Measurements from ENCODE around the gene IKBKE.

IKBKE gene

DNA sequence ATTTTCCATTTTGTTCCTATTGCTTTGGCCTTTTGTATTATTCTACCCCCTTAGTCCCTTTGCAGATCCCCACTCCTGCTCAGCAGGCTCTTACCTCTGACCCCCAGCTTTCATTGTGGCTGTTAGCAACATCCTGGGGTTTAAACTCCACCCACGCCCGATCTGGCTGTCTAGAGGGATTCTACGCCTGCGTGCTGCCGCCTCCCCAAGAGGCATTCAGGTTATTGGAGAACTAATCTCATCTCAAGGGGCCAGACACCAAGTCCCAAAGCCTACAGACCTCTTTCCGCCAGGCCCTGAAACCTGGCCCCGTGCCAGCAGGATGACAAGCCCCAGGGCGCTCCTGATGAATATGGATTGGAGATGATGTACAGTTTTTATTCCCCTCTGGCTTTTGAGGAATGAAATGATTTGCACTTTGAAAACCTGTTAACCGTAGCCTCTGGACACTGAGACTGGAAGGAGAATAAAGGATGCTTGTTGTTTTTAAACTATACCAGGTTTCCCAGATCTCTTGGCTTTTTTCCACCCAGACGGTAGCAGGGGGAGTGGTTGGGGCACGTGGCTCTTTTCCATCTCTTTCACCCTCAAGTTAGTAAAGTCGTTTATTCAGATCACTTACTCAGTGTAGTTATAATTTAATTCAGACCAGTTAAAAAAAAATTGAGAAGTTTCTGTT lies 14.5 kb upstream of the IKBKE start:
- DNase-seq: peak; percentile 38

DNA sequence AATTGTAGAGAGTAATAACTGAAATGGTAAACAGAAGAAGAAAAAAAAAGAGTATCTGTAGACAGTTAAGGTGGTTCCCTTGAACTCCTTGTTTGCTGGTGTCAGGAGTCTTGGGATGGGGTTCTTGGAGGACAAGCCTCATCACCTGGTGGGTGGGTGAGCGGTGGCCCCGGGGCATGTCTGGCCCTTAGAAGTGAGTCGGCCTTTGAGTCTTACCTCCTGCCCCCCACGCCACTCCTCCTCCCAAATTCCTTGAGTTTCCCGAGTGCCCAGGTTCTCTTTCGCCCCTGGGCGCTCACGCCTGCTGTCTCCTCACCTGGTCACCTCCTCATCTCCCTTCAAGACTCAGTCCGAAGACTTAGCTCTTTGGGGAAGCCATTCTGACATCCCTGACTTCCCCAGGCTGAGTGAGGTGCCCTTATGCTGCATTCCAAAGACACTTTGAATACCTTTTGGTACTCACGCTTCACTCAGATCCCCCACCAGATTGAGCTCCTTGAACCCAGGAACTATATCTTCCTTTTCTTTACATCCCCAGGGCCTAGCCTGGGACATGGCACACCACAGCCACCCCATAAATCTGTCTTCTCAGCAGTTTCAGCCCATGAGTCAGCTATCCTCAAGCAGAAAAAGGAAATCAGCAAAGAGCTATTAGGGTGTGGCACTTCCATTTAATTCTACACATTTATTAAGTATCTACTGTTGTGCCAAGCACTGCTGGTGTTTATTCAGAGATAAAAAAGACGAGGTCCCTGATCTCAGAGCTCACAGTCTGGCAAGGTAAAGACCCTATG lies 13.5 kb upstream of the IKBKE start:
- peak; percentile 70 for DNase-seq

DNA sequence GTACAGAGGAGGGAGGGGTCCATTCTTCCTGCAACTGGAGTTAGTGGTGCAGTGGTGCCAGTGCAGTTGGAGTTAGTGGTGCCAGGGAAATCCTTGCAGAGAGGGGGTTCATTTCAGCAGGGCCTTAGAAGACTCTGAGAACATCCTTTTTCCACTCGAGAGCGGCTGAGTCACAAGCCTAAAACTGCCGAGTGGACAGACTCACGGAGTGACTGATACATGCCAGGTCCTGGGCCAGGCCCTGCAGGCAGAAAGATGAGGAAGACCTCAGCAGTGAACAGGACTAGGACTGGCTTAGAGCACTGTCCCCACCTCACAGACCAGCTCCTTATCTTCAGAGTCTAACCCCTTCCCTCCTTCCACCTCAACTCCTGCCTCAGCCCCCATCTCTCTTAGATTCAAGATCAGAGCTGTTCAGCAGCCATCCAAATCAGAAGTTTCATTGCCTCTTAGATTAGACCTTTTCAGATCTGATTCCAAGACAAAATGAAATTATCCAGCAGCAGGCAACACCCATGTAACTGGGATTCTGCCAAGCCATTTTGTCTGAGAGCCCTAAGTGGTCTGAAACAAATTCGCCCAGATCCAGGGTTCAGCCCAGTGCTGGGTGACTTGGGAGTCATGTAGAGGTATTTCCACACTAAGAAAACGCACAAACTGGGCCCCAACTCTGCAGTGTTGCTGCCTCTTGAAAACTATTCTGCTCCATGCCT lies 12.7 kb upstream of the IKBKE start:
- DNase-seq: peak; percentile 39

DNA sequence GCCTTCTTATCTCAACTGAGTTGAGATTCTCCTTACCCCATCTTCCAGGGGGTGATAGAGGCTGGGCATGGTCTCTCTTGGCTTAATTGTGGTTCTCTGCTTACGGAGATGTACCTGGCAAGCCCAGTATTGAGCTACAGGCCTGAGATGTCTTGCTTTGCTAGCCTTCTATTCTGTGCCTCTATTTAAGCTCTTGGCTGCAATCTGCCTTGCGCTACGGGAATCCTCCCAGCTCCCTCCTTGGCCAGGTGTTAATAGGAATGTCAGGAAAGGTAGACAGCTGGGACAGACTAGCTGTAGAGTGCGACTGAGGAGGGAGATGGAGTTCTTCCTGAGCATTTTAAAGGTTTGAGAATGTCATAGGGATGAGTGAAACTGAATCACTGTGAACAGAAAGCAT lies 10.6 kb upstream of the IKBKE start:
- no peak for DNase-seq

DNA sequence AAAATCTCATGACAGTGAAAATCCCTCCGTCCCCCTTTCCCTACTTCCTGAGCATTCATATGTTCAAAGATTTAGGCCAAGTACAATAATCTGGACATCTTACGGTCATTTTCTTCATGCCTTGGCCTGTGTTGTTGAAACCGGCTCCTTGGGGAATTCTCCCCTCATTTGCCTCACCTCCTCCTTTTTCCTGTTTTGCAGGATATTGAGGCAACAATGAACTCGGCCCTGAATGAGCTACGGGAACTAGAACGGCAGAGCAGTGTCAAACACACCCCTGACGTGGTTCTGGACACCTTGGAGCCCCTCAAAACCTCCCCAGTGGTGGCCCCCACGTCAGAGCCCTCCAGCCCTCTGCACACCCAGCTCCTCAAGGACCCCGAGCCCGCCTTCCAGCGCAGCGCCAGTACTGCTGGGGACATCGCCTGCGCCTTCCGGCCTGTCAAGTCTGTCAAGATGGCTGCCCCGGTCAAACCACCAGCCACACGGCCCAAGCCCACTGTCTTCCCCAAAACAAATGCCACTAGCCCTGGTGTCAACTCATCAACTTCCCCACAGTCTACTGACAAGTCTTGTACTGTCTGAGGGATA lies 9.3 kb upstream of the IKBKE start:
- no peak for DNase-seq

DNA sequence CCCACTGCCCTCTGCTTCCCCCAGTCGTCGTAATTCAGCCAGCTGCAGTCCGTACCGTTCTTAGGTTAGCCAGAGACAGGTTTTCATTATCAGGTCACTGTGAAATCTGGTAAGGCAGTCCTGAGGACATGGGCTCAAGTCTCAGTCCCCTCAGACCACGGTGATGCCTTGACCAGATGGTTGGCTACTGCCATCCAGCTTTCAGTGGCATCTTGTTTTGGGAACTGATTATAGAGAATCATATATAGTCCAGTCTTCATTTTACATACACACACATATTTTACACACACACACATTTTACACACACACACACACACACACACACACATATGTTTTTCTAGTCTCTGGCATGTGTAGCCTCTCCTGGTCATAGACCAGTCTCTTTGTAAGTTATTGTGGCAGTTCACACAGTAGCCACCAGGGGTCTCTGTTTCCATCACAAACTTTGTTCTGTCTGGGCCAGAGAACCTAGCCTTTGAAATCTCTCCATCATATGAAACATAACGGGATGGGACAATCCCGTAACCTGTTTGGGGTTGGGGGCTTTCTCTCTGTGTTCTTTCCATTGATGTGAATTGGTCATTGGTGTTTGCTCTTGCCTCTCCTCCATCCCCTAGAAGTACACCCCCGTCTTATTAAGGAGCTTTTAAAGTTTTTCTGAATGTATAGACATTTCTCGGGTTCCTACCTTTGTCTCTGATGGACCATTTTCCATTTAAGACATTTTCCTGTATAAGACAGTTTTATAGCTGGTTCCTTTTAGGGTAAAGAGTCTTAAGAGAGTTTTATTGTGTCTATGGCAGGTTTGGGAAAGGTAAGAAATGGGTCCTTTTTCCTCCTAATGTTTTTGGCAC lies 8.4 kb upstream of the IKBKE start:
- DNase-seq: peak; percentile 68

DNA sequence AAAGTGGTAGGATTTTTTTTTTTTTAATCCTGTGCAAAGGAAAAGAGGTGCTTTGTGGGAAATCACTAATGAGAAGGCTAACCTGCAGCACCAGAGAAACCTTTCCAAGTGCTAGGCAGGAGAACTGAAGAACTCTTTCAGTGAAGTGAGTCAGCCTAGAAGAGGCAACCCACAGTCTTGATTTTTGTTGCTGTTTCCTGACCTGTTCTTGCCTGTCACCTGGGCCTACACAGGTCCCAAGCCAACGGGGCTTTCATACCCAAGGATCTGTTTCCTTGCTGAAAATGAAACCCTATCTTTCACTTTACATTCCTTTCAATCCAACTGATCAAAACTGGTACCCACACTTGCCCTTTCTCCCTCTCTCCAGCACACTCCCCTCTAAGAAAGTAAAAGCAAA lies 7.1 kb upstream of the IKBKE start:
- DNase-seq: no peak

DNA sequence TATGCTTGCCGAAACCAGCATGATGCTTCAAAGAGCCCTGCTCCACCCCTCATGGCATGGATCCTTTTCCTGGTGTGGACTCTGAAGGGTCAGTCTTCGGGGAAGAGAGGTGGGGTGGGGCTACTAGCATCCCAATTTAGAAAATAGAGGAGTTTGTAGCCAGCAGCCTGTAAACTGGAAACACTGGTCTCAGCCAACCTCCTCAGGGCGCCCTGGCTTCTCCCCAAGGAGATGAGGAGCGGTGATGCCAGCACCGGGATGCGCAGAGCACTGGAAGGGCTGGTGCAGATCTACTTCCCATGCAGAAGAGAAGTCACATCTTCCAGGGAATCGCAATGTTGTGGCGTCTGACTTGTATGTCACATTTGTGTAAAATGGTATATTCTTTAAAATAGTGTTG lies 6.4 kb upstream of the IKBKE start:
- DNase-seq: no peak

DNA sequence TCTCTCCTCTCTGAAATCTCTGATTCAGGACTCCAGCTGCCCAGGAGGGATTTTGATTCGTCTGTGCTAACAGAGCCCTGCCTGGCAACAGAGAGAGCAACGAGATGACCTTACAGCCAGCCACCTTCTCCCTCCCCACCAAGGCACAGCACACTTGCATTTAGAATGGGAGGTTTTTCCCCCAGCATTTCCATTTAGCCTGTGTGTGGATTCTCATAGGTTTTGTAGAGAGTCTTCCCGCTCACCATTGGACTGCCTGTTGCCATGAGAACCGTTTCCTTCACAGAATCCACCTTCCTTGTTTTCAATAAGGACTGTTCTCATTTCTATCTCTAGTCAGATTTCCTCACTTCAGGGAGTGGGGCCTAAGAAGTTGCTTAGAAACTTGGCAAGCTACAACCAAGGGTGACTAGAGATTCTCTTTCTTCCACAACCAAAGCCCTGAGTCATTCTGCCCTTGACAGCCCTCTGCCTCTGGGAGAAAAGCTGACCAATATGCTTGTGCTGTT lies 5.8 kb upstream of the IKBKE start:
- peak; percentile 80 for DNase-seq

DNA sequence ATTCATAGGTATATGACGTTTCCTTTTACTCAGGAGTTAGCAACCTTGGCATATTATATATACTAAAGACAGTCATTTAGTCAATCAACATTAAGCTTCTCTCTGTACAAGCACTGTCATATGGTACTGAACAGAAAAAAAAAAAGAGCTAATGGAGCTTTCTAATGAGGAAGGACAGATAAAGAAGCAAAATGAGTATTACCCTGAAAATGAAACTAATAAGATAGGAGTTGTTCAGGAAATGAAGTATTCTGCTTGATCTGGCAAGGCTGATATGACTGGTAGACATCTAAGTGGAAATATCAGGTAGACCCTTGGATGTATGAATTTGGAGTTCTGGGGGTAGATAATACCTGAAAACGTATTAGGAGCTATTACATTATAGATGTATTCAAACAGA lies 4.3 kb upstream of the IKBKE start:
- no peak for DNase-seq

DNA sequence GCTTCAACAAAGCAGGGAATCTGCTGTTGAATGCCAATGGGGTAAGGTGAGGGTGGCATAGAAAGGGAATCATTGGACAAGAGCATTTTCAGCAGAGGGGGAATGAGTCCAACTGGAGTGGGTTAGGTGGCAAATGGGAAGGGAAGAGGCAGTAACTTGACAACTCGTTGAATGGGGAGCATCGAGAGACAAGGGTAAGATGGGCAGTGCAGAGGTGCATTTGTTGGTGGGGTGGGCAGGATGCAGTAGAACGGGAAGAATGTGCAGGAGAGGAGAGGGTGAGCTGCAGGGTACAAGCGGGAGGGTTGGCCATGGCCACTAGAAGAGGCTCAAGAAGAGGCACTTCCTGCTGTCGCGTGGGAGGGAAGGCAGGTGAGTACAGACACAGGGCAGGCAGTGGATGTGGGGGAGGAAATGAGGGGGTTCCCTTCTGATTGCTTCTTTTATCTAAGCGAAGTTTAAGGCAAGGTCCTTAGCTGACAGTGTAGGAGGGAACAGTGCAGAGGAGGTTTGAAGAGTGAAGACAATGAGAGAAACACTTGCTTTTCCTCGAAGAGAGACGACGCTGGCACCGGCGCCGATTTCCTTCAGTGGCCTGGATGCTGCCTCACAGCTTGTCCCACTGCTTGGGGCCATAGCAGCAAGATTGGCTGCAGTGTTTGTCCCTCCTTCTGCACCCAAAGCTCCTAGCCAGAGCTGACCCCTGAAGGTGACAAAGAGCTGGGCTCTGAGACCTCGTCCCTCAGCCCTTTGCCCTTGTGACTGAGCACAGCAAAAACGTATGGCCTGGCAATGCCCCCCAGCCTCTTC lies 3.2 kb upstream of the IKBKE start:
- no peak for DNase-seq

DNA sequence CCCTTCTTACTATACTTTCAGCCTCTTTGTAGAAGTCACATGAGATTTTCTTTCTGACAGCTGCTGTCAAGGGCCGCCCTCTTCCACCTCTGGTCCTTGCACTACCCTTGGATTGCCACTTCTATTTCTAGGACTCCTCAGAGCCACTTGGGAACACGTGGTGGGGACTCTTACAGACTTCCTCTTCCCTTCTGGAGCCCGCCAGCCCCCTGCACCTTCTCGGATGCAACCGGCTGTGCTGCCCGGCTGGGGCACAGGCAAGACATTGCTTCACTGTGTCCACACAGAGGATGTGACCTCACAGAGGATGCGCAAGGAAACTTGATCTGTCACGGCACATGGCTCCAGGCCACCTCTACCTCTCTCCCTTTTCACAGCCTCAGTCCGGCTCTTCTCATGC lies 2.4 kb upstream of the IKBKE start:
- DNase-seq: peak; percentile 47

DNA sequence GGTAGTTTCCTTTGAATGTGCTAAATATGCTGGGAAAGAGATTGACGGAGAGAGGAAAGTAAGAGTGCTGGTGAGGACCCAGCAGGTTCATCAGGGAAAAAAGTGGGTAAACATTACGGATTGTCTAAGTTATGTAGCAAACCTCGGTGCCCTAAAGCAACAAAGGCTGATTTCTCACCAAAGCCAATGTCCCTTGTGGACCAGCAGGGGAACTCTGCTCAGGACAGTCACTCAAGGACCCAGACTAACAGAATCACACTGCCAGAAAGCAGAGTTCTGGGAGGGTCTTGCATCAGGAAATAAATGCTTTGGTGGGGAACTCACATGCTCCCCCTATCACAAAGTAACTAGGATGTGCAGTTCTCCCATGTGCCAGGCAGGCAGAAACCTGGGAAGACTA lies 1.7 kb upstream of the IKBKE start:
- no peak for DNase-seq

DNA sequence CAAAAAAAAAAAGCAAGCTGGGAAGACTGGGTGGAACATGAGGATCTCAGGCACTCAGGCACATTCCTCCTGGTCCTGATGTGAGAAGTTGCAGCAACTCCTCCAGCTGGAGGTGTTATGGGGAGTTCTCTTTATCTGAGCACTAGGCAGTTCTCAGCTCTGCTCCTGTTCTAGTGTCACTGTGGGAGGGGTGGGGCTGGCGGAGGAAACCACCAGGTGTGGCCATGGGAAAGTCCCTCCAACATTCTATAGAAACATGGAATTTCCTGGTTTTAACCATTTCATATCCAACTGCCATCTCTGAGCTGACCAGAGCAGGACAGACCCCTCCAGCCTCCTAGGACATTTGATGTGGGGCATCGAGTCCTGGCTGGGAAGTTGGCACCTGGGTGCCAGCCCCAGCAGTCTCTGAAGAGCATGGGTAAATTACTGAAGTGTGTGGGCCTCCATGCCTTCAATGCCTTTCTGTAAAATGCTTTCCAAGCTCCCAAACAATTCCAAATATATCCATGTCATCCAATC lies 804 bp upstream of the IKBKE start:
- DNase-seq: no peak

DNA sequence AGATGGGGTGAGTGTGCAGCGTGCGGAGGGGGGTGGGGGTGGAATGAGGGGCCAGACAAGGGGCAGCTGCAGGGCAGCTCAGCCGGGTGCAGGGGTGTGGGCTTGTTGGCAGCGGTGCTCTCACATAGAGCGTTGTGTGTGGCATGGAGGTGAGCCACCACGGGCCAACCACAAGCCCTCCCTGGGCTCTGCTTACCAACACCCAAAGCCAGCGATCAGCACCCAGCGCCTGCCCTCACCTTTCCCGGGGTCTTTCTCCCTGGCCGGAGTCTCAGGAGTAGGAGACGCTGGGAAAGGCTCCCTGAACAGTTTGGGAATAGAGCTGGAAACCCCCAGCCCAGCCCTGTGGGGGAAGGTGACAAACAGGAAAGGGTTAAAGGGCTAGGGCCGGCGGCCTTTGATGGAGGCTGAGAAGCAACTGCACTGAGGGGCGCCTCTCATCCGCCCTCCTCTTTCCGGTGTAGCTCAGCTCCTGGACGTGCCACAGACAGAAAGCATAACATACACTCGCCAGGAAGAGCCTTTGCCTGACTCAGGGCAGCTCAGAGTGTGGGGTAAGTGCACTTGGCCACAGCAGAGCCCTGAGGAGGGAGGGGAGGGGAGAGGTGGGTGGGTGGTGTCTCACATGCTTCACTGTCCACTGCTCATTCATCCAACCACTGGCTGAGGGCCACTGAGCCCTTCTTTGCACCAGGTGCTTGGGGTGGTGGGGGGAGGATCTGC lies 577 bp downstream of the IKBKE start:
- DNase-seq: peak; percentile 79

DNA sequence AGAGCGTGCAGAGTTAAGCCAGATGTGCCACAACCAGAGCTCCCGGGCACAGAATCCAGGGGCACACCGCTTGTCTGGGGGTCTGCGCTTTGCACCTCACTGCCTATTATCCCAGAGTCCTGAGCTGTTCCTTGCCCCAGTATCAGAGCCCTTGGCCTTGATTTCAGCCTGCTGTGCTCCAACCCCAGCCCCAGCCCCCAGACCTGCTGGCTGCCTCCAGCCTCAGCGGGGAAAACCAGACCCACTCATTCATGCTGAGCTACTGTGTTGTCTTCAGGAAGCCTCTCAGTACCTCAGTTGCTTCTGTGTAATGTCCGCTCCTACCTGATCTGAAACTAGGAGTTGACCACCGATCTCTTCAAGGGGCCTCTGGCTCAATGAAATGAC lies 1.1 kb downstream of the IKBKE start:
- no peak for DNase-seq

DNA sequence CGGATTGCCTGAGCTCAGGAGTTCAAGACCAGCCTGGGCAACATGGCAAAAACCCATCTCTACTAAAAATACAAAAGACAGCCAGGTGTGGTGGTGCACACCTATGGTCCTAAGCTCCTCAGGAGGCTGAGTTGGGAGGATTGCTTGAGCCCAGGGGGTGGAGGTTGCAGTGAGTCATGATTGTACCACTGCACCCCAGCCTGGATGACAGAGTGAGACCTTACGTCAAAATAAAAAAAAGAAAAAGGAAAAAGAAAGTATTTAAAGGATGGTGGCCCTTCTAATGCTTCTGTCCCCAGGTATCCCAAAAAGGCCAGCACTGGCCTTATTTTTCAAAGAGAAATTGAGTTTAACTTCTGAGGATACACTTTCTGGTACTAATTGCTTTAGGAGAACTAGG lies 1.7 kb downstream of the IKBKE start:
- no peak for DNase-seq

DNA sequence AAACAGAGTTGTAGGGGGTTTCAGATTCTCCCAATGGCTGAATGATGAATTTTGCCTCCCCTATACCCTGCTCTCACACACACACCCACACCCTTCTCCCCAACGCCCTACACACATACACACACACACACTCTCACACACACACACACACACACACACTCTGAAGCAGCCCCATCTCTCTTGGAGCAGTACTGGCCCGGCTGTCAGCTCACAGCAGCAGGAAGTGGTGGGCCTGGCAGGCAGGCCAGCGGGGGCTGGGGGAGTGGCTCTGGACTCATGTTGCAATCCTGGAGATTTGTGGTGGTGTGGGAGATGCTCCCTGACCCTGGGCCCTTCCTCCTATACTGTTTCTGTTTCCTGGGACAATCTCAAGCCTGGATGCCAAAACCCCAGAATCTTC lies 2.2 kb downstream of the IKBKE start:
- peak; percentile 74 for DNase-seq

DNA sequence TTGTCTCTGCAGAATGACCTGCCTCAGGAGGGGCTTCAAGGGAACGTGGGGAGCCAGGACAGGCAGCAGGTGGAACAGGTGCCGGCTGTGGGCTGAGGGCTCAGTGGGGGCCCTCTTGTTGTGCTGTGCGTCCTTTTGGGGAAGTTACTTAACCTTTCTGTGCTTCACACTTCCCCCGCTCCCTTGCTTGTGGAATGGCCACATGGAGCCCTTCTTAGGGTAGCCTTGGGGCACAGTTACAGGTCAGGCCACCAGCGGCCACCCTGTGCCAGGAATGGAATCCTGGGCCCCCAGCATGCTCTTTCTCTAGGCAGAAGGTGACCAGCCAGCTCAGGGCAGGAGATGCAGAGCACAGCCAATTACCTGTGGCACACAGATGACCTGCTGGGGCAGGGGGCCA lies 2.6 kb downstream of the IKBKE start:
- no peak for DNase-seq

DNA sequence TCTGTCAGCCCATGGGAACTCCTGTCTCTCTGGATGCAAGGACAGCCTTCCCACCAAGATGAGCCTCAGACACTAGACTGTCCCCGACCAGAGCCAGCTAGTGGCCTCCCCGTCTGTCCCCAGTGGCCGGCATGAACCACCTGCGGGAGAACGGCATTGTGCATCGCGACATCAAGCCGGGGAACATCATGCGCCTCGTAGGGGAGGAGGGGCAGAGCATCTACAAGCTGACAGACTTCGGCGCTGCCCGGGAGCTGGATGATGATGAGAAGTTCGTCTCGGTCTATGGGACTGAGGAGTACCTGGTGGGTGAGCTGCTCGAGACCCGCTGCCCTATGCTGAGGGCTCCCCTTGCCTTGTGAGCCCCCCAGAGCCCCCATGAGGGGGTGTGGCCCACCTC lies 5.8 kb downstream of the IKBKE start:
- no peak for DNase-seq

DNA sequence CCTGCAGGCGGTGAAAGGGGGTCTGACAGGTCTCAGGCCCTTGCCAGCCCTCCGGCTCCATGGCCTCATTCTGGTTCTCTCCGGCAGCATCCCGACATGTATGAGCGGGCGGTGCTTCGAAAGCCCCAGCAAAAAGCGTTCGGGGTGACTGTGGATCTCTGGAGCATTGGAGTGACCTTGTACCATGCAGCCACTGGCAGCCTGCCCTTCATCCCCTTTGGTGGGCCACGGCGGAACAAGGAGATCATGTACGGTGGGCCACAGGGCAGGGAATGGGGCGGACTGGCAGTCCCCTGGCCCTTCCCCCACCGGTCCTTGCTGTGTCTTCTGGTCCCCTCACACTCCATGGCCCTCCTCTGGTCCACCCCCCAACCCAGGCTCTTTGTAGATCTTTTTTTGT lies 6.3 kb downstream of the IKBKE start:
- no peak for DNase-seq
